Activated T-cell treated with anti-CD3 and anti-CD28 coated beads for 24 hours (primary cell): Measurements from ENCODE around the gene ZNF76.

Source experiments
- DNase-seq: peaks from one replicate; pipeline ENCODE4 v3.0.0-alpha.2; 2020; ENCODE audit warnings: low read depth

Gene ZNF76

GRCh38 chr6:35330541-35331119 is 71.1 kb downstream of the ZNF76 start:
- DNase-seq, result no peak

GRCh38 chr6:35332074-35332887 is 72.7 kb downstream of the ZNF76 start:
- DNase-seq, result peak; percentile 23

GRCh38 chr6:35341557-35341956 is 82.0 kb downstream of the ZNF76 start:
- no peak for DNase-seq

GRCh38 chr6:35342258-35343091 is 82.9 kb downstream of the ZNF76 start, which contains the start of gene PPARD:
Gene PPARD, plus strand, starts transcription at chr6:35342558. Its CDS starts 68,530 bp downstream, at chr6:35411088.
- peak; percentile 96 for DNase-seq

GRCh38 chr6:35343092-35343834 is 83.7 kb downstream of the ZNF76 start:
- DNase-seq, result no peak

DNA sequence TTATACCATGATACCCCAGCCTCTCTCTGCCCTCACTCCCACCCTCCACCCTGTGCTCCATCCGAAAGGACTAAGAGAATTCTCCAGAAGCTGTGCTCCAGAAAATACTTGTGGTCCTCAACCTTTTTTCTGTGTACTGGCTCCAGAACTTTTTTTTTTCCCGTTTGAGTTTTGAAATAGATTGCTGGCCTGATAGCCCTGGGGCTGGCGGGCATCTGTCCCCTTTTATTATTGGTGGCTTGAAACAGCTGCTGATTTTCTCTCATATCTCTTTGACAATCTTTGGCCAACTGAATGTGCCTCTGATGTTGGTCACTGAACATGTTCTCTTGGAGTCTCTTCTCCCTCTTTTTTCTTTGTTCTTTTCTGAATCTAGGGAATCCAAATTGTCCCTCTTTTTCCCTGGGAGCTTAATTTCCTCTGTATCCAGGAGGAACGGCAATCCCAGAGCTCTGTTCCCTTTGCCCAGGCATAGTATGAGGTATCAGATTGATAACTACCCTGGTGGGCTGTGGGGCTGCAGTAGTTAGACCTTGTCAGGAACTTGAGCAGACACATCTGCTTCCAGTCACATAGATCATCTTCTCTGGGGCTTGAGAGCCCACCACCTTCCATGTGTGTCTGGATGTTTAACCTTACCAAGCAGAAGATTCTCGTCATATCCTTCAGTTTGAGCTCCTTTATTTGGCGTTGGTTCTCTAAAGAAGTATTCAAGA is 84.5 kb downstream of the ZNF76 start:
- no peak for DNase-seq
